ENCODE data around the gene ADAMTS17.
A peak's percentile ranks its signal among the peaks of the same experiment; 100 is the strongest.

ADAMTS17 gene

GRCh38 chr15:99963096-99963825, 378.5 kb downstream of the ADAMTS17 start:
- no peak overlapping the region for H3K27ac ChIP-seq
- H3K36me3 ChIP-seq = no peaks in the 10 kb centered on the region
- H3K9me3 ChIP-seq (ENCODE audit: severe bottlenecking) = no peaks in the 10 kb centered on the region
- no peak for TF ChIP-seq CTCF (IDR thresholded peaks at IDR 0.05; ENCODE audit: low read depth, low read length)
- DNase-seq = no peak
- H3K4me3 ChIP-seq (ENCODE audit: low read depth, low read length) = no peak overlapping the region
- H3K27me3 ChIP-seq (ENCODE audit: insufficient read depth, low read depth, severe bottlenecking) = peaks cover 4% of the 10 kb centered on the region

GRCh38 chr15:99962006-99962561, 379.7 kb downstream of the ADAMTS17 start:
- TF ChIP-seq CTCF (IDR thresholded peaks at IDR 0.05; ENCODE audit: low read depth, low read length) = no peak
- no peak overlapping the region for H3K4me3 ChIP-seq (ENCODE audit: low read depth, low read length)
- no peaks in the 10 kb centered on the region for H3K9me3 ChIP-seq (ENCODE audit: severe bottlenecking)
- peaks cover 5% of the 10 kb centered on the region for H3K27me3 ChIP-seq (ENCODE audit: insufficient read depth, low read depth, severe bottlenecking)
- no peak for DNase-seq
- H3K36me3 ChIP-seq = no peaks in the 10 kb centered on the region
- H3K27ac ChIP-seq = no peak overlapping the region

- TF ChIP-seq CTCF (IDR thresholded peaks at IDR 0.05; ENCODE audit: low read depth, low read length) = peak; percentile 16; the same call in 1 of the 2 replicates
- peaks cover 3% of the 10 kb centered on the region for H3K27me3 ChIP-seq (ENCODE audit: insufficient read depth, low read depth, severe bottlenecking)
- no peak overlapping the region for H3K4me3 ChIP-seq (ENCODE audit: low read depth, low read length)
- no peaks in the 10 kb centered on the region for H3K9me3 ChIP-seq (ENCODE audit: severe bottlenecking)
- no peak overlapping the region for H3K27ac ChIP-seq
- H3K36me3 ChIP-seq = no peaks in the 10 kb centered on the region
- no peak for DNase-seq
Measured at GRCh38 chr15:99961011-99961441, 380.7 kb downstream of the ADAMTS17 start.

- no peak for TF ChIP-seq CTCF (IDR thresholded peaks at IDR 0.05; ENCODE audit: low read depth, low read length)
- Histone ChIP-seq H3K36me3 (no peaks in the 10 kb centered on the region), H3K27me3 (ENCODE audit: insufficient read depth, low read depth, severe bottlenecking) (peaks cover 3% of the 10 kb centered on the region), H3K27ac (no peak overlapping the region), H3K9me3 (ENCODE audit: severe bottlenecking) (no peaks in the 10 kb centered on the region), H3K4me3 (ENCODE audit: low read depth, low read length) (no peak overlapping the region)
- no peak for DNase-seq
Measured at GRCh38 chr15:99959326-99959725, 382.4 kb downstream of the ADAMTS17 start.

- no peaks in the 10 kb centered on the region for H3K9me3 ChIP-seq (ENCODE audit: severe bottlenecking)
- H3K27me3 ChIP-seq (ENCODE audit: insufficient read depth, low read depth, severe bottlenecking) = peaks cover 9% of the 10 kb centered on the region
- no peak overlapping the region for H3K27ac ChIP-seq
- no peak for TF ChIP-seq CTCF (IDR thresholded peaks at IDR 0.05; ENCODE audit: low read depth, low read length)
- H3K36me3 ChIP-seq = no peaks in the 10 kb centered on the region
- H3K4me3 ChIP-seq (ENCODE audit: low read depth, low read length) = no peak overlapping the region
- no peak for DNase-seq
Measured at GRCh38 chr15:99958426-99959097, 383.2 kb downstream of the ADAMTS17 start.
